Liver (tissue), 9 donors: Measurements from ENCODE around the gene BRSK2. TPM values are rescaled to one million over a fixed set of nuclear protein-coding genes. Genes with fewer than 3 reads are reported as not detected.

ENCODE experiments used
- DNase-seq: peaks from one replicate; pipeline ENCODE4 v3.0.0-alpha.2; 2017; ENCODE audit warnings: low spot score
- H3K27ac ChIP-seq, 2 donors: one replicate each; pipeline ENCODE4 v1.7.0; 2013; ENCODE audit warnings: inconsistent platforms in 2 of 2, low read length in 2 of 2, control low read depth in 1 of 2, low read depth in 1 of 2, mild to moderate bottlenecking in 1 of 2
- H3K27me3 ChIP-seq, 4 donors: one replicate each; pipeline versions ENCODE4 v1.6.1 to v1.7.0; 2013; ENCODE audit warnings: low read length in 3 of 4, inconsistent platforms in 1 of 4, mild to moderate bottlenecking in 1 of 4, moderate library complexity in 1 of 4; ENCODE audit not compliant: control insufficient read depth in 4 of 4, insufficient read depth in 4 of 4
- H3K36me3 ChIP-seq, 4 donors: one replicate each; pipeline versions ENCODE4 v1.6.1 to v1.7.0; 2013; ENCODE audit warnings: low read length in 3 of 4, mild to moderate bottlenecking in 3 of 4, low read depth in 1 of 4, moderate library complexity in 1 of 4; ENCODE audit not compliant: control insufficient read depth in 4 of 4, insufficient read depth in 3 of 4
- H3K4me1 ChIP-seq, 4 donors: one replicate each; pipeline versions ENCODE4 v1.6.1 to v1.7.0; 2013; ENCODE audit warnings: low read length in 3 of 4, mild to moderate bottlenecking in 3 of 4, moderate library complexity in 1 of 4; ENCODE audit not compliant: control insufficient read depth in 4 of 4, insufficient read depth in 4 of 4
- H3K4me3 ChIP-seq, 3 donors: one replicate each; pipeline versions ENCODE4 v1.6.1 to v1.7.0; 2013; ENCODE audit warnings: low read length in 3 of 3, control low read depth in 1 of 3, low read depth in 1 of 3, mild to moderate bottlenecking in 1 of 3
- H3K9ac ChIP-seq, 2 donors: one replicate each; pipeline ENCODE4 v1.7.0; 2013; ENCODE audit warnings: low read length in 2 of 2, mild to moderate bottlenecking in 2 of 2, moderate library complexity in 2 of 2, control low read depth in 1 of 2, low read depth in 1 of 2
- H3K9me3 ChIP-seq, 4 donors: one replicate each; pipeline versions ENCODE4 v1.6.1 to v1.7.0; 2013; ENCODE audit warnings: low read length in 3 of 4; ENCODE audit not compliant: control insufficient read depth in 4 of 4
- ATF3 ChIP-seq: IDR thresholded peaks from 2 replicates; pipeline ENCODE4 v1.6.1; 2016; ENCODE audit warnings: antibody characterized with exemption
- CTCF ChIP-seq: fragments of 150-350 bp; IDR thresholded peaks from 2 replicates; pipeline ENCODE4 v1.5.1; 2017; ENCODE audit warnings: improper control_type of control experiment, low read depth, low read length; ENCODE audit not compliant: missing input control
- EGR1 ChIP-seq, 2 donors: IDR thresholded peaks; 2 replicates each; pipeline ENCODE4 v1.6.1; 2016 to 2018; ENCODE audit warnings: antibody characterized with exemption in 2 of 2, low read depth in 2 of 2
- FOXA1 ChIP-seq: IDR thresholded peaks from 2 replicates; pipeline ENCODE4 v1.6.1; 2016; ENCODE audit warnings: antibody characterized with exemption
- FOXA2 ChIP-seq: IDR thresholded peaks from 2 replicates; pipeline ENCODE4 v1.6.1; 2016; ENCODE audit warnings: antibody characterized with exemption
- GABPA ChIP-seq, 2 donors: IDR thresholded peaks in 1 of 2; conservative IDR thresholded peaks in 1 of 2; 2 replicates each; pipeline ENCODE4 v1.6.1; 2016; ENCODE audit warnings: antibody characterized with exemption in 2 of 2, mild to moderate bottlenecking in 1 of 2, moderate library complexity in 1 of 2
- HNF4A ChIP-seq, 2 donors: conservative IDR thresholded peaks; 2 replicates each; pipeline ENCODE4 v1.6.1; 2016; ENCODE audit warnings: antibody characterized with exemption in 2 of 2, mild to moderate bottlenecking in 2 of 2
- HNF4G ChIP-seq: IDR thresholded peaks from 2 replicates; pipeline ENCODE4 v1.6.1; 2016; ENCODE audit warnings: antibody characterized with exemption
- JUND ChIP-seq, 2 donors: IDR thresholded peaks; 2 replicates each; pipeline ENCODE4 v1.6.1; 2016; ENCODE audit warnings: antibody characterized with exemption in 2 of 2
- MAX ChIP-seq: IDR thresholded peaks from 2 replicates; pipeline ENCODE4 v1.6.1; 2016; ENCODE audit warnings: antibody characterized with exemption
- NR2F2 ChIP-seq: IDR thresholded peaks from 2 replicates; pipeline ENCODE4 v1.6.1; 2016; ENCODE audit warnings: antibody characterized with exemption
- RAD21 ChIP-seq, 2 donors: IDR thresholded peaks; 2 replicates each; pipeline ENCODE4 v1.6.1; 2016; ENCODE audit warnings: antibody characterized with exemption in 2 of 2, mild to moderate bottlenecking in 2 of 2
- REST ChIP-seq: IDR thresholded peaks from 2 replicates; pipeline ENCODE4 v1.6.1; 2016; ENCODE audit warnings: antibody characterized with exemption, mild to moderate bottlenecking
- RXRA ChIP-seq, 2 donors: IDR thresholded peaks; 2 replicates each; pipeline ENCODE4 v1.6.1; 2017 to 2018; ENCODE audit warnings: antibody characterized with exemption in 2 of 2, mild to moderate bottlenecking in 1 of 2
- SP1 ChIP-seq: IDR thresholded peaks from 2 replicates; pipeline ENCODE4 v1.6.1; 2018; ENCODE audit warnings: antibody characterized with exemption, mild to moderate bottlenecking
- TAF1 ChIP-seq: conservative IDR thresholded peaks from 2 replicates; pipeline ENCODE4 v1.6.1; 2016; ENCODE audit warnings: antibody characterized with exemption, mild to moderate bottlenecking
- YY1 ChIP-seq: IDR thresholded peaks from 2 replicates; pipeline ENCODE4 v1.6.1; 2016; ENCODE audit warnings: antibody characterized with exemption, mild to moderate bottlenecking
- ZBTB33 ChIP-seq: IDR thresholded peaks from 2 replicates; pipeline ENCODE4 v1.6.1; 2016; ENCODE audit warnings: antibody characterized with exemption
- WGBS: extraction: QIAGEN DNeasy Blood & Tissue Kit; methylation state at CpG from one replicate; pipeline ENCODE4 v1.1.7; 2013; 5-methylcytosine and 5-hydroxymethylcytosine counted together
- polyA plus RNA-seq, 2 donors: library from polyadenylated mRNA; stranded (reverse) in 1 of 2; unstranded in 1 of 2; fragments of 200-250 nt in 1 of 2; fragments of >200 nt in 1 of 2; fragmentation: Nextera tagmentation in 1 of 2; extraction: Ambion mirVana in 1 of 2; gene quantifications; one replicate each; pipeline versions ENCODE4 v1.2.1 to v1.2.3, GENCODE V29; 2013 to 2015
- total RNA-seq, 2 donors: library from RNA; depleted of rRNA; stranded (reverse); fragments of >200 nt; gene quantifications; one replicate each; pipeline ENCODE4 v1.2.3, GENCODE V29; 2014
- donor health status: healthy.
- donor health status: healthy.
- donor health status: healthy.
- donor health status: healthy.
- donor health status: healthy.

BRSK2 gene
- total and polyA plus RNA-seq, 4 donors, result 0.05 to 0.17 TPM; not detected in 2

- DNase-seq, result no peak
Observed at GRCh38 chr11:1381793-1382425, 7.8 kb upstream of the BRSK2 start.

More at GRCh38 chr11:1381793-1382425, 7.8 kb upstream of the BRSK2 start:
- no peaks in the 10 kb centered on the region for H3K36me3 ChIP-seq
- no peak overlapping the region for H3K4me3 ChIP-seq
- H3K9me3 ChIP-seq, result peaks cover 0 to 2% (median 0%) of the 10 kb centered on the region in 4 donors
- no peak for TF ChIP-seq TAF1
- no peak for TF ChIP-seq RXRA (IDR thresholded peaks at IDR 0.05)
- no peak for TF ChIP-seq FOXA2
- no peak for TF ChIP-seq RAD21 (IDR thresholded peaks at IDR 0.05)
- no peak for TF ChIP-seq JUND (IDR thresholded peaks at IDR 0.05)
- TF ChIP-seq EGR1 (IDR thresholded peaks at IDR 0.05; ENCODE audit: low read depth in 2 of 2), result no peak
- no peak for TF ChIP-seq HNF4G
- no peak for TF ChIP-seq ZBTB33
- TF ChIP-seq SP1, result no peak
- no peak for TF ChIP-seq FOXA1
- TF ChIP-seq HNF4A (conservative IDR thresholded peaks at IDR 0.05), result no peak
- no peak for TF ChIP-seq GABPA (IDR thresholded peaks at IDR 0.05 in 1 of 2, conservative IDR thresholded peaks at IDR 0.05 in 1 of 2)
- no peak for TF ChIP-seq REST
- TF ChIP-seq YY1, result no peak
- TF ChIP-seq CTCF, result no peak
- TF ChIP-seq MAX, result no peak
- TF ChIP-seq ATF3, result no peak
- no peak for TF ChIP-seq NR2F2
- peaks cover 0 to 3% (median 0%) of the 10 kb centered on the region in 4 donors for H3K4me1 ChIP-seq
- H3K27me3 ChIP-seq, result no peaks in the 10 kb centered on the region
- no peak overlapping the region for H3K9ac ChIP-seq
- H3K27ac ChIP-seq, result no peak overlapping the region
- 72% methylated on average over 10 of the region's 10 CpGs for WGBS
